Measurements from ENCODE around the gene GRPEL2. TPM values are rescaled to one million over a fixed set of nuclear protein-coding genes. Genes with fewer than 3 reads are reported as not detected.
"Not testable (repeated sequence)": the region's sequence is repeated elsewhere in the genome, so short reads cannot be mapped to it uniquely, and the experiment has no call there.

Gene GRPEL2
- total RNA-seq, 1 donor from 2014 or later = 31.7 TPM

GRCh38 chr5:149391524-149391923 lies 46.2 kb downstream of the GRPEL2 start:
- intact Hi-C loops (cut with micrococcal nuclease) = no loop called here

GRCh38 chr5:149392718-149393117 lies 47.4 kb downstream of the GRPEL2 start:
- intact Hi-C loops (cut with micrococcal nuclease) = no loop called here

GRCh38 chr5:149394996-149395395 lies 49.7 kb downstream of the GRPEL2 start:
- intact Hi-C loops (cut with micrococcal nuclease) = not testable (repeated sequence)

- intact Hi-C loops (cut with micrococcal nuclease) = no loop called here
Observed at GRCh38 chr5:149397530-149397929, 52.2 kb downstream of the GRPEL2 start.

GRCh38 chr5:149398747-149399266 lies 53.5 kb downstream of the GRPEL2 start:
- intact Hi-C loops (cut with micrococcal nuclease) = not testable (repeated sequence)

- intact Hi-C loops (cut with micrococcal nuclease) = no loop called here
Observed at GRCh38 chr5:149399775-149400174, 54.5 kb downstream of the GRPEL2 start.

- intact Hi-C loops (cut with micrococcal nuclease) = no loop called here
Observed at GRCh38 chr5:149400304-149400703, 55.0 kb downstream of the GRPEL2 start.

- intact Hi-C loops (cut with micrococcal nuclease) = no loop called here
Observed at GRCh38 chr5:149401051-149401450, 55.8 kb downstream of the GRPEL2 start.

GRCh38 chr5:149402291-149402690 lies 57.0 kb downstream of the GRPEL2 start:
- intact Hi-C loops (cut with micrococcal nuclease) = no loop called here

Other genes starting within 250 kb of the GRPEL2 start
- gene ABLIM3, start 204.0 kb upstream of the GRPEL2 start, total RNA-seq = not detected in 2 replicates
- gene AFAP1L1, start 73.6 kb upstream of the GRPEL2 start, total RNA-seq = not detected in 2 replicates
- 28.8 and 31.3 TPM in 2 replicates for gene PCYOX1L, start 12.5 kb downstream of the GRPEL2 start, total RNA-seq
- gene IL17B, start 33.8 kb downstream of the GRPEL2 start, total RNA-seq = not detected in 2 replicates
- gene CSNK1A1, start 205.9 kb downstream of the GRPEL2 start, total RNA-seq = 189 TPM in 2 replicates
- 0.47 and 1.0 TPM in 2 replicates for gene ARHGEF37, start 236.0 kb downstream of the GRPEL2 start, total RNA-seq